ENCODE measurements around the gene PRDM10. TPM values are rescaled to one million over a fixed set of nuclear protein-coding genes. Genes with fewer than 3 reads are reported as not detected.

Gene PRDM10
- total and polyA plus RNA-seq, 10 donors, result 1.6 to 16.2 (median 10.3) TPM

- WGBS, 5 donors, result 95 to 98% (median 97%) methylated on average over 5 of the region's 5 CpGs
- Histone ChIP-seq H3K27ac (no peak overlapping the region), H3K36me3 (peaks cover 0 to 100% (median 79%) of the 10 kb centered on the region in 6 donors), H3K4me1 (no peaks in the 10 kb centered on the region), H3K9me3 (no peaks in the 10 kb centered on the region), H3K27me3 (replicated peaks in 1 of 7) (no peaks in the 10 kb centered on the region), H3K4me3 (no peak overlapping the region)
- TF ChIP-seq POLR2A (IDR thresholded peaks at IDR 0.05) (no peak), CTCF (IDR thresholded peaks at IDR 0.05 in 8 of 11, conservative IDR thresholded peaks at IDR 0.05 in 3 of 11) (no peak), POLR2AphosphoS5 (IDR thresholded peaks at IDR 0.05) (no peak)
- DNase-seq, result no peak
- intact Hi-C loops (cut with DNase I; ENCODE audit: low total_unique reads), result no loop called here
Observed at GRCh38 chr11:129864811-129865210, 137.8 kb downstream of the PRDM10 start.

GRCh38 chr11:129861702-129862522 is 140.7 kb downstream of the PRDM10 start:
- WGBS, 5 donors, result 83 to 91% (median 86%) methylated on average over 16 of the region's 16 CpGs
- intact Hi-C loops (cut with DNase I; ENCODE audit: low total_unique reads), result no loop called here
- Histone ChIP-seq H3K27ac (no peak overlapping the region), H3K36me3 (peaks cover 0 to 93% (median 59%) of the 10 kb centered on the region in 6 donors), H3K9me3 (no peaks in the 10 kb centered on the region), H3K4me3 (no peak overlapping the region), H3K27me3 (replicated peaks in 1 of 7) (no peaks in the 10 kb centered on the region), H3K4me1 (no peaks in the 10 kb centered on the region)
- TF ChIP-seq CTCF (IDR thresholded peaks at IDR 0.05 in 8 of 11, conservative IDR thresholded peaks at IDR 0.05 in 3 of 11), result no peak
- TF ChIP-seq POLR2AphosphoS5 (IDR thresholded peaks at IDR 0.05), result no peak
- no peak for TF ChIP-seq POLR2A (IDR thresholded peaks at IDR 0.05)
- no peak for DNase-seq

- Histone ChIP-seq H3K9me3 (no peaks in the 10 kb centered on the region), H3K36me3 (peaks cover 0 to 34% (median 11%) of the 10 kb centered on the region in 6 donors), H3K27ac (no peak overlapping the region), H3K4me3 (no peak overlapping the region), H3K4me1 (peaks cover 0 to 13% (median 3%) of the 10 kb centered on the region in 6 donors), H3K27me3 (replicated peaks in 1 of 7) (no peaks in the 10 kb centered on the region)
- WGBS, 5 donors, result 84 to 91% (median 89%) methylated on average over 8 of the region's 8 CpGs
- TF ChIP-seq POLR2AphosphoS5 (IDR thresholded peaks at IDR 0.05), result no peak
- no peak for TF ChIP-seq CTCF (IDR thresholded peaks at IDR 0.05 in 8 of 11, conservative IDR thresholded peaks at IDR 0.05 in 3 of 11)
- no peak for TF ChIP-seq POLR2A (IDR thresholded peaks at IDR 0.05)
- intact Hi-C loops (cut with DNase I; ENCODE audit: low total_unique reads), result no loop called here
- DNase-seq, result no peak
Observed at GRCh38 chr11:129856036-129856435, 146.6 kb downstream of the PRDM10 start.

GRCh38 chr11:129855086-129855485 is 147.5 kb downstream of the PRDM10 start:
- Histone ChIP-seq H3K9me3 (no peaks in the 10 kb centered on the region), H3K36me3 (peaks cover 0 to 24% (median 6%) of the 10 kb centered on the region in 6 donors), H3K4me1 (peaks cover 0 to 13% (median 3%) of the 10 kb centered on the region in 6 donors), H3K27me3 (replicated peaks in 1 of 7) (no peaks in the 10 kb centered on the region), H3K4me3 (no peak overlapping the region), H3K27ac (no peak overlapping the region)
- peak in 1 of 3 donors; percentile 23 for TF ChIP-seq POLR2AphosphoS5 (IDR thresholded peaks at IDR 0.05)
- no peak for TF ChIP-seq POLR2A (IDR thresholded peaks at IDR 0.05)
- TF ChIP-seq CTCF (IDR thresholded peaks at IDR 0.05 in 8 of 11, conservative IDR thresholded peaks at IDR 0.05 in 3 of 11), result no peak
- WGBS, 5 donors, result 79 to 96% (median 91%) methylated on average over 11 of the region's 11 CpGs
- intact Hi-C loops (cut with DNase I; ENCODE audit: low total_unique reads), result no loop called here
- no peak for DNase-seq
